H9 (cell line): Measurements from ENCODE around the gene TRABD. TPM values are rescaled to one million over a fixed set of nuclear protein-coding genes. Genes with fewer than 3 reads are reported as not detected.

ENCODE experiments used
- DNase-seq: peaks from one replicate; pipeline ENCODE4 v3.0.0-alpha.2; 2017
- H2AFZ ChIP-seq: one replicate; pipeline ENCODE4 v1.6.1; 2013; ENCODE audit warnings: mild to moderate bottlenecking, low read length, control low read depth, moderate library complexity
- H2AK5ac ChIP-seq: 2 replicates; pipeline ENCODE4 v1.6.1; 2013; ENCODE audit warnings: low read length, control low read depth, mixed read lengths; ENCODE audit not compliant: insufficient read length
- H2BK120ac ChIP-seq: one replicate; pipeline ENCODE4 v1.6.1; 2013; ENCODE audit warnings: low read depth, mild to moderate bottlenecking, low read length, control low read depth, inconsistent platforms; ENCODE audit not compliant: poor library complexity, severe bottlenecking
- H2BK12ac ChIP-seq: 2 replicates; pipeline ENCODE4 v1.6.1; 2013; ENCODE audit warnings: low read length, control low read depth, mixed read lengths, low read depth; ENCODE audit not compliant: insufficient read length
- H2BK15ac ChIP-seq: 2 replicates; pipeline ENCODE4 v1.6.1; 2013; ENCODE audit warnings: low read depth, low read length, control low read depth
- H2BK20ac ChIP-seq: one replicate; pipeline ENCODE4 v1.6.1; 2013; ENCODE audit warnings: low read depth, mild to moderate bottlenecking, low read length, control low read depth, inconsistent platforms; ENCODE audit not compliant: poor library complexity, severe bottlenecking
- H2BK5ac ChIP-seq: 2 replicates; pipeline ENCODE4 v1.6.1; 2013; ENCODE audit warnings: low read length, control low read depth, mixed read lengths; ENCODE audit not compliant: insufficient read length
- H3K14ac ChIP-seq: 2 replicates; pipeline ENCODE4 v1.6.1; 2013; ENCODE audit warnings: low read length, control low read depth; ENCODE audit not compliant: insufficient read depth
- H3K18ac ChIP-seq: 2 replicates; pipeline ENCODE4 v1.6.1; 2013; ENCODE audit warnings: low read depth, mild to moderate bottlenecking, mixed read lengths, low read length, control low read depth; ENCODE audit not compliant: insufficient read length
- H3K23ac ChIP-seq: 2 replicates; pipeline ENCODE4 v1.6.1; 2013; ENCODE audit warnings: low read length, control low read depth, mixed read lengths, low read depth; ENCODE audit not compliant: insufficient read length
- H3K23me2 ChIP-seq: 2 replicates; pipeline ENCODE4 v1.6.1; 2013; ENCODE audit warnings: low read depth, mild to moderate bottlenecking, mixed read lengths, low read length, control low read depth; ENCODE audit not compliant: insufficient read length, poor library complexity, severe bottlenecking
- H3K27ac ChIP-seq: 2 replicates; pipeline ENCODE4 v1.5.1; 2013; ENCODE audit warnings: low read length, control low read depth, mixed read lengths, low read depth; ENCODE audit not compliant: insufficient read length
- H3K27me3 ChIP-seq: 2 replicates; pipeline ENCODE4 v1.6.1; 2013; ENCODE audit warnings: low read length, control low read depth, inconsistent platforms; ENCODE audit not compliant: insufficient read depth
- H3K4ac ChIP-seq: 2 replicates; pipeline ENCODE4 v1.6.1; 2013; ENCODE audit warnings: low read depth, mild to moderate bottlenecking, control low read depth, inconsistent platforms, low read length, moderate library complexity
- H3K4me1 ChIP-seq: 2 replicates; pipeline ENCODE4 v1.6.1; 2013; ENCODE audit warnings: low read length, control low read depth, inconsistent platforms; ENCODE audit not compliant: insufficient read depth
- H3K4me2 ChIP-seq: 2 replicates; pipeline ENCODE4 v1.6.1; 2013; ENCODE audit warnings: low read length, control low read depth, mixed read lengths; ENCODE audit not compliant: insufficient read length, insufficient read depth
- H3K56ac ChIP-seq: 2 replicates; pipeline ENCODE4 v1.6.1; 2013; ENCODE audit warnings: low read depth, mild to moderate bottlenecking, mixed read lengths, low read length, control low read depth; ENCODE audit not compliant: insufficient read length
- H3K79me1 ChIP-seq: 2 replicates; pipeline ENCODE4 v1.6.1; 2013; ENCODE audit warnings: low read depth, mild to moderate bottlenecking, moderate library complexity, low read length, control low read depth, inconsistent platforms; ENCODE audit not compliant: insufficient read depth, poor library complexity, severe bottlenecking
- H3K79me2 ChIP-seq: 2 replicates; pipeline ENCODE4 v1.6.1; 2013; ENCODE audit warnings: low read length, control low read depth, inconsistent platforms; ENCODE audit not compliant: insufficient read depth
- H3K9ac ChIP-seq: 2 replicates; pipeline ENCODE4 v1.6.1; 2013; ENCODE audit warnings: low read length, control low read depth, mixed read lengths; ENCODE audit not compliant: insufficient read length; ENCODE audit errors: extremely low read depth
- H3K9me3 ChIP-seq: one replicate; pipeline ENCODE4 v1.6.1; 2013; ENCODE audit warnings: low read depth, low read length, inconsistent platforms; ENCODE audit not compliant: control insufficient read depth
- H3T11ph ChIP-seq: one replicate; pipeline ENCODE4 v1.6.1; 2013; ENCODE audit warnings: mild to moderate bottlenecking, low read length, control low read depth, inconsistent platforms
- H4K20me1 ChIP-seq: one replicate; pipeline ENCODE4 v1.6.1; 2013; ENCODE audit not compliant: control insufficient read depth, insufficient read length, insufficient read depth
- H4K5ac ChIP-seq: 2 replicates; pipeline ENCODE4 v1.6.1; 2013; ENCODE audit warnings: low read depth, mild to moderate bottlenecking, mixed read lengths, low read length, control low read depth; ENCODE audit not compliant: insufficient read length
- H4K8ac ChIP-seq: replicated peaks from 2 replicates; pipeline ENCODE4 v1.6.1; 2013; ENCODE audit warnings: low read length, control low read depth, mixed read lengths, low read depth; ENCODE audit not compliant: insufficient read length
- H4K91ac ChIP-seq: 2 replicates; pipeline ENCODE4 v1.6.1; 2013; ENCODE audit warnings: low read depth, mild to moderate bottlenecking, moderate library complexity, mixed read lengths, low read length, control low read depth; ENCODE audit not compliant: insufficient read length
- H3K27ac Mint-ChIP-seq, 3 experiments: 2 replicates in 2 of 3; 3 replicates in 1 of 3; pipeline ENCODE4 v1.8.0; 2020 to 2021; ENCODE audit warnings: mixed read lengths in 3 of 3, mild to moderate bottlenecking in 1 of 3, moderate library complexity in 1 of 3
- H3K27me3 Mint-ChIP-seq: 2 replicates; pipeline ENCODE4 v1.8.0; 2021; ENCODE audit warnings: low read depth, mild to moderate bottlenecking, moderate library complexity, mixed read lengths
- H3K36me3 Mint-ChIP-seq, 3 experiments: 2 replicates in 2 of 3; 3 replicates in 1 of 3; pipeline ENCODE4 v1.8.0; 2020 to 2021; ENCODE audit warnings: low read depth in 3 of 3, mixed read lengths in 3 of 3; ENCODE audit not compliant: insufficient read depth in 1 of 3
- H3K4me1 Mint-ChIP-seq, 2 experiments: 2 replicates each; pipeline ENCODE4 v1.8.0; 2020; ENCODE audit warnings: mixed read lengths in 2 of 2
- H3K4me3 Mint-ChIP-seq, 2 experiments: 2 replicates in 1 of 2; 3 replicates in 1 of 2; pipeline ENCODE4 v1.8.0; 2020 to 2021; ENCODE audit warnings: mild to moderate bottlenecking in 2 of 2, mixed read lengths in 2 of 2, moderate library complexity in 1 of 2
- H3K9me3 Mint-ChIP-seq, 2 experiments: 2 replicates in 1 of 2; 3 replicates in 1 of 2; pipeline ENCODE4 v1.8.0; 2020; ENCODE audit warnings: mild to moderate bottlenecking in 2 of 2, mixed read lengths in 2 of 2, moderate library complexity in 1 of 2
- CTCF ChIP-seq: fragments of 200-600 bp; sonication (generic); conservative IDR thresholded peaks from 3 replicates; pipeline ENCODE4 v1.8.0; 2021; ENCODE audit warnings: antibody characterized with exemption, mild to moderate bottlenecking
- WGBS: extraction: QIAGEN DNeasy Blood & Tissue Kit; methylation state at CpG from one replicate; pipeline ENCODE4 v1.1.7; 2013; ENCODE audit warnings: missing lambda C conversion rate, low lambda C conversion rate, mixed read lengths; ENCODE audit not compliant: insufficient read length; ENCODE audit errors: extremely low coverage; 5-methylcytosine and 5-hydroxymethylcytosine counted together
- total RNA-seq: library from RNA; stranded (reverse); gene quantifications from 2 replicates; pipeline ENCODE4 v1.2.1, GENCODE V29; 2021

TRABD gene
- total RNA-seq, 1 experiment from 2014 or later, result 47.8 TPM

GRCh38 chr22:50246242-50247175 is 60.8 kb downstream of the TRABD start:
- Mint-ChIP-seq H3K27ac (peak overlapping the region in 1 of 3 experiments; percentile 86; a peak in 1 of 7 replicates), H3K4me1 (peaks cover 22 to 37% of the 10 kb centered on the region in 2 experiments), H3K27me3 (no peaks in the 10 kb centered on the region; the same call in 1 of the 2 replicates), H3K9me3 (no peaks in the 10 kb centered on the region), H3K4me3 (peak overlapping the region; percentile 96 to 98), H3K36me3 (peaks cover 0 to 16% (median 5%) of the 10 kb centered on the region in 3 experiments; a peak in 3 of 7 replicates)
- H3K79me1 ChIP-seq, result no peaks in the 10 kb centered on the region
- no peak overlapping the region for H3K23ac ChIP-seq
- H4K91ac ChIP-seq, result no peak overlapping the region
- H2BK5ac ChIP-seq, result no peak overlapping the region
- no peak for DNase-seq
- no peaks in the 10 kb centered on the region for H3K27me3 ChIP-seq
- H2BK120ac ChIP-seq, result no peak overlapping the region
- H2AK5ac ChIP-seq, result no peak overlapping the region
- H4K8ac ChIP-seq, result no peak overlapping the region
- no peak overlapping the region for H2AFZ ChIP-seq
- H3K4ac ChIP-seq, result no peak overlapping the region
- no peak overlapping the region for H3K56ac ChIP-seq
- H3K4me2 ChIP-seq, result no peak overlapping the region
- H3K23me2 ChIP-seq, result peaks cover 31% of the 10 kb centered on the region
- no peak overlapping the region for H4K5ac ChIP-seq
- H3K18ac ChIP-seq, result no peak overlapping the region
- H3K79me2 ChIP-seq, result peaks cover 6% of the 10 kb centered on the region; the same call in 1 of the 2 replicates
- no peaks in the 10 kb centered on the region for H4K20me1 ChIP-seq
- no peak; the same call in 2 of the 3 replicates for TF ChIP-seq CTCF
- no peaks in the 10 kb centered on the region for H3K4me1 ChIP-seq
- no peak overlapping the region for H3K27ac ChIP-seq
- H2BK12ac ChIP-seq, result no peak overlapping the region
- no peak overlapping the region for H2BK20ac ChIP-seq
- no CpG with 5 or more reads among the region's 20 CpGs for WGBS
- no peak overlapping the region for H3K14ac ChIP-seq
- no peak overlapping the region for H3T11ph ChIP-seq
- H3K9ac ChIP-seq, result no peak overlapping the region
- no peaks in the 10 kb centered on the region for H3K9me3 ChIP-seq
- H2BK15ac ChIP-seq, result 0 out of 2 replicates have a peak overlapping the region, but pooled peaks have one; percentile 7
